OCI-LY1 (cell line): ENCODE data around the gene KLK12.

ENCODE experiments used
- H2AFZ ChIP-seq: fragments of 200-600 bp; sonication (generic), shearing (Covaris generic); 2 replicates; pipeline ENCODE4 v1.6.0; 2014; ENCODE audit warnings: antibody characterized with exemption, mild to moderate bottlenecking, low read length
- H3F3A ChIP-seq: fragments of 200-600 bp; sonication (generic), shearing (Covaris generic); 2 replicates; pipeline ENCODE4 v1.6.0; 2014; ENCODE audit warnings: mild to moderate bottlenecking, antibody characterized with exemption, low read length, moderate library complexity; ENCODE audit not compliant: insufficient read depth
- H3K27ac ChIP-seq: fragments of 200-600 bp; sonication (generic); 2 replicates; pipeline ENCODE4 v1.5.1; 2014; ENCODE audit warnings: low read length, mixed run types, mild to moderate bottlenecking, low read depth; ENCODE audit not compliant: poor library complexity, severe bottlenecking
- H3K27me3 ChIP-seq: fragments of 200-600 bp; sonication (generic); 2 replicates; pipeline ENCODE4 v1.6.0; 2014; ENCODE audit warnings: antibody characterized with exemption, mild to moderate bottlenecking, low read length, moderate library complexity; ENCODE audit not compliant: insufficient read depth
- H3K36me3 ChIP-seq: fragments of 200-600 bp; sonication (generic); 2 replicates; pipeline ENCODE4 v1.6.1; 2014; ENCODE audit warnings: mild to moderate bottlenecking, antibody characterized with exemption, low read length, moderate library complexity, mixed read lengths; ENCODE audit not compliant: insufficient read depth
- H3K4me1 ChIP-seq: fragments of 200-600 bp; sonication (generic); 2 replicates; pipeline ENCODE4 v1.5.1; 2014; ENCODE audit warnings: mild to moderate bottlenecking, low read length, moderate library complexity; ENCODE audit not compliant: insufficient read depth, severe bottlenecking
- H3K4me2 ChIP-seq: fragments of 200-600 bp; sonication (generic), shearing (Covaris generic); 2 replicates; pipeline ENCODE4 v1.6.1; 2014; ENCODE audit warnings: low read length
- H3K4me3 ChIP-seq: fragments of 200-600 bp; sonication (generic); 2 replicates; pipeline ENCODE4 v1.5.1; 2014; ENCODE audit warnings: low read length, low read depth, mild to moderate bottlenecking, mixed read lengths; ENCODE audit not compliant: poor library complexity, severe bottlenecking
- H3K79me2 ChIP-seq: fragments of 200-600 bp; shearing (Covaris generic); 2 replicates; pipeline ENCODE4 v1.6.1; 2016; ENCODE audit warnings: mixed run types, low read length, mixed read lengths; ENCODE audit not compliant: insufficient read depth
- H3K9ac ChIP-seq: fragments of 200-600 bp; sonication (generic), shearing (Covaris generic); 2 replicates; pipeline ENCODE4 v1.6.1; 2014; ENCODE audit warnings: mild to moderate bottlenecking, low read length, mixed read lengths
- H3K9me2 ChIP-seq: fragments of 200-600 bp; sonication (generic), shearing (Covaris generic); 2 replicates; pipeline ENCODE4 v1.6.1; 2014; ENCODE audit warnings: low read depth, mild to moderate bottlenecking, low read length, mixed read lengths
- H3K9me3 ChIP-seq: fragments of 200-600 bp; shearing (Covaris generic); 2 replicates; pipeline ENCODE4 v1.6.1; 2014; ENCODE audit warnings: low read length, mixed read lengths
- H4K20me1 ChIP-seq: fragments of 200-600 bp; sonication (generic), shearing (Covaris generic); 2 replicates; pipeline ENCODE4 v1.6.0; 2016; ENCODE audit warnings: mild to moderate bottlenecking, low read length; ENCODE audit not compliant: insufficient read depth
- EZH2 ChIP-seq: fragments of 200-600 bp; sonication (generic), shearing (Covaris generic); IDR thresholded peaks from 2 replicates; pipeline ENCODE4 v1.8.0; 2017; ENCODE audit warnings: borderline replicate concordance, mixed run types, mild to moderate bottlenecking, antibody characterized with exemption, low read length, moderate library complexity, mixed read lengths
- TF ChIP-seq, protein P1 (sequence below): fragments of 200-600 bp; sonication (generic), shearing (Covaris generic); IDR thresholded peaks from 2 replicates; pipeline ENCODE4 v1.5.1; 2017; ENCODE audit warnings: mild to moderate bottlenecking, antibody characterized with exemption, low read length, moderate library complexity, mixed read lengths

Gene KLK12

DNA sequence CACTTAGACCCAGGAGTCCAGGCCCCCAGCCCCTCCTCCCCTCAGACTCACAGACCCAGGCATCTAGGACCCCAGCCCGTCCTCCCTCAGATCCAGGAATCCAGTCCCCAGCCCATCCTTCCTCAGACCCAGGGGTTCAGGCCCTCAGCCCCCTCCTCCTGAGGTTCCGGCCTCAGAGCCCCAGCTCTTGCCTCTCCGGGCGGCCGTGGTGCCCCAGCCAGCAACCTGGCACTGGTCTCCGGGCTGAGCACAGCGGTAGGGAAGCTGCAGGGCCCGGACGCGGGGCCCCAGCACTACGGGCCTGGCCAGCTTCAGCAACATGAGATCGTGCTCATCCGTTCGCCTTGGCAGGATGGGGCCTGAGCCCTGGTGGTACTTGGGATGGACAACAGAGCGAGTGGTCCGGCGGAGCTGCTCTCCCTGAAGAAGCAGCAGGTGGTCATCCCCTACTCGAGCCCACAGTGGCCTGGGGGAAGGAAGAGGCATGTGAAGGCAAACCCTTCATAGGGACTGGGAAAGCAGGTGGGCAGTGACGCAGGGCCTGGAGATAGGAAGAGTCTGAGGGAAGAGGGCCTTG, 19.0 kb downstream of the KLK12 start:
- no peak overlapping the region for H3K27ac ChIP-seq
- no peaks in the 10 kb centered on the region for H3K9me3 ChIP-seq
- no peaks in the 10 kb centered on the region for H3K4me1 ChIP-seq
- no peaks in the 10 kb centered on the region for H3K27me3 ChIP-seq
- H3K79me2 ChIP-seq, result no peaks in the 10 kb centered on the region
- TF ChIP-seq, protein P1, sequence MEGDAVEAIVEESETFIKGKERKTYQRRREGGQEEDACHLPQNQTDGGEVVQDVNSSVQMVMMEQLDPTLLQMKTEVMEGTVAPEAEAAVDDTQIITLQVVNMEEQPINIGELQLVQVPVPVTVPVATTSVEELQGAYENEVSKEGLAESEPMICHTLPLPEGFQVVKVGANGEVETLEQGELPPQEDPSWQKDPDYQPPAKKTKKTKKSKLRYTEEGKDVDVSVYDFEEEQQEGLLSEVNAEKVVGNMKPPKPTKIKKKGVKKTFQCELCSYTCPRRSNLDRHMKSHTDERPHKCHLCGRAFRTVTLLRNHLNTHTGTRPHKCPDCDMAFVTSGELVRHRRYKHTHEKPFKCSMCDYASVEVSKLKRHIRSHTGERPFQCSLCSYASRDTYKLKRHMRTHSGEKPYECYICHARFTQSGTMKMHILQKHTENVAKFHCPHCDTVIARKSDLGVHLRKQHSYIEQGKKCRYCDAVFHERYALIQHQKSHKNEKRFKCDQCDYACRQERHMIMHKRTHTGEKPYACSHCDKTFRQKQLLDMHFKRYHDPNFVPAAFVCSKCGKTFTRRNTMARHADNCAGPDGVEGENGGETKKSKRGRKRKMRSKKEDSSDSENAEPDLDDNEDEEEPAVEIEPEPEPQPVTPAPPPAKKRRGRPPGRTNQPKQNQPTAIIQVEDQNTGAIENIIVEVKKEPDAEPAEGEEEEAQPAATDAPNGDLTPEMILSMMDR, result no peak
- TF ChIP-seq EZH2, result no peak
- H3K4me2 ChIP-seq, result no peak overlapping the region
- H3K4me3 ChIP-seq, result no peak overlapping the region
- no peak overlapping the region for H3K9ac ChIP-seq
- no peaks in the 10 kb centered on the region for H3F3A ChIP-seq
- H2AFZ ChIP-seq, result no peak overlapping the region
- no peaks in the 10 kb centered on the region for H4K20me1 ChIP-seq
- no peaks in the 10 kb centered on the region for H3K36me3 ChIP-seq
- H3K9me2 ChIP-seq, result no peaks in the 10 kb centered on the region

DNA sequence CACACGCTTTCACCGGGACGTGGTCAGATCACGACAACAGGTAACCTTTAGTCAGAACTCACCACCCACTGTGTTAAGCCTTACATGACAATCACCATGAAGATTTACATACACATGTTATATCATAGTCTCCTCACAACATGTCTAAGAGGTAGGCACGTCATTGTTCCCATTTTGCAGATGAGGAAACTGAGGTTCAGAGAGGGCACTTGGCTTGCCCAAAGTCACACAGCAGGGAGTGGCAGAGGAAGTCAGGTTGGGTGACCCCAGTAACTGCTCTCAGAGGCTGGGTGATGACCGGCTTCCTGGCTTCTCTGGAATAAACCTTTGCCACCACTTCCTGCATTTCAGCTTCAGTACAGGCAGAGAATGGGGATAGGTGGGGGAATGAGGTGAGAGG, 20.6 kb downstream of the KLK12 start:
- no peaks in the 10 kb centered on the region for H4K20me1 ChIP-seq
- no peak overlapping the region for H3K27ac ChIP-seq
- H3K4me3 ChIP-seq, result no peak overlapping the region
- H3K36me3 ChIP-seq, result no peaks in the 10 kb centered on the region
- H3K9me3 ChIP-seq, result no peaks in the 10 kb centered on the region
- H3K9me2 ChIP-seq, result no peaks in the 10 kb centered on the region
- no peak overlapping the region for H3K9ac ChIP-seq
- no peak overlapping the region for H2AFZ ChIP-seq
- no peak overlapping the region for H3K4me2 ChIP-seq
- H3K79me2 ChIP-seq, result no peaks in the 10 kb centered on the region
- no peaks in the 10 kb centered on the region for H3K27me3 ChIP-seq
- TF ChIP-seq, protein P1, result no peak
- no peak for TF ChIP-seq EZH2
- no peaks in the 10 kb centered on the region for H3K4me1 ChIP-seq
- no peaks in the 10 kb centered on the region for H3F3A ChIP-seq

DNA sequence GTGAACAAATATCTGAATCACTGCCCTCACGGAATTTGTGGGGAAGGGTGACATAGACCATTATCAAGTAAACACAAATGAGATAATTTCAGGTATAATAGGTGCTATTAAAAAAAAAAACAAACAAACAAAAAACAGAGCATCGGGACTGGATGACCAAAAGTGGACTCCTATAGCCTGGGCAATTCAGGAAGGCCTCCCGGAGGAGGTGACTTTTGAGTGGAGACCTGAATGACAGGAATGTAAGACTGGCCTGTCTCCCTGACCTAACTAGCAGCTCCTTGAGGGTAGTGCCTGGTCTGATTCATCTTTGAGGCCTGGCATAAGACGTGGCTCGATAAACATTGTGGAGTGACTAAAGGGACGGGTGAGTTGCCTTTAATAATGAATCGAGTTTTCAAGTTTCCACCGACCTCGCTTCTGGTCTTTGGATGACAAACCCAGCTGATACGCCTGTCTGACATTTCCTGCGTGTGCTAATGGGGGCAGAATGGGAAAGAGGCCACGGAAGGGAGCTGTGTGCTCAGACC, 22.1 kb downstream of the KLK12 start:
- TF ChIP-seq EZH2, result no peak
- TF ChIP-seq, protein P1, result no peak

More for the DNA sequence above, 22.1 kb downstream of the KLK12 start:
- H3K4me1 ChIP-seq, result no peaks in the 10 kb centered on the region
- no peak overlapping the region for H3K27ac ChIP-seq
- no peak overlapping the region for H3K4me2 ChIP-seq
- H3K79me2 ChIP-seq, result no peaks in the 10 kb centered on the region
- H3K4me3 ChIP-seq, result no peak overlapping the region
- no peak overlapping the region for H3K9ac ChIP-seq
- H2AFZ ChIP-seq, result no peak overlapping the region
- H3K27me3 ChIP-seq, result no peaks in the 10 kb centered on the region
- no peaks in the 10 kb centered on the region for H3K9me2 ChIP-seq
- H4K20me1 ChIP-seq, result no peaks in the 10 kb centered on the region
- no peaks in the 10 kb centered on the region for H3K36me3 ChIP-seq
- no peaks in the 10 kb centered on the region for H3K9me3 ChIP-seq
- H3F3A ChIP-seq, result no peaks in the 10 kb centered on the region
